BLaER1 treated with 17β-estradiol and CSF1 and Interleukin-3, amounts not matched to agents 10 nM and 100 nM (cell line): ENCODE data around the gene DDR2.
"Not testable (repeated sequence)": the region's sequence is repeated elsewhere in the genome, so short reads cannot be mapped to it uniquely, and the experiment has no call there.

ENCODE experiments used
- H3K27ac ChIP-seq, 11 experiments: shearing (Covaris generic); formaldehyde crosslinking; 2 replicates each; pipeline ENCODE4 v1.8.1; 2022
- H3K27me3 ChIP-seq, 11 experiments: shearing (Covaris generic); formaldehyde crosslinking; 2 replicates each; pipeline ENCODE4 v1.8.1; 2022
- H3K36me3 ChIP-seq, 11 experiments: shearing (Covaris generic); formaldehyde crosslinking; 2 replicates each; pipeline ENCODE4 v1.8.1; 2022
- H3K4me1 ChIP-seq, 10 experiments: shearing (Covaris generic); formaldehyde crosslinking; 2 replicates each; pipeline ENCODE4 v1.8.1; 2022
- H3K4me2 ChIP-seq, 11 experiments: shearing (Covaris generic); formaldehyde crosslinking; 2 replicates each; pipeline ENCODE4 v1.8.1; 2022
- H3K4me3 ChIP-seq, 10 experiments: shearing (Covaris generic); formaldehyde crosslinking; 2 replicates each; pipeline ENCODE4 v1.8.1; 2022
- H3K9ac ChIP-seq, 11 experiments: shearing (Covaris generic); formaldehyde crosslinking; 2 replicates each; pipeline ENCODE4 v1.8.1; 2022
- H3K9me3 ChIP-seq, 11 experiments: shearing (Covaris generic); formaldehyde crosslinking; replicated peaks in 1 of 11; 2 replicates each; pipeline ENCODE4 v1.8.1; 2022
- H4K20me1 ChIP-seq, 11 experiments: shearing (Covaris generic); formaldehyde crosslinking; 2 replicates each; pipeline ENCODE4 v1.8.1; 2022
- Cebpa-rat ChIP-seq, 11 experiments: shearing (Covaris generic); IDR thresholded peaks; 2 replicates each; pipeline ENCODE4 v1.8.1; 2022

The DDR2 gene

DNA sequence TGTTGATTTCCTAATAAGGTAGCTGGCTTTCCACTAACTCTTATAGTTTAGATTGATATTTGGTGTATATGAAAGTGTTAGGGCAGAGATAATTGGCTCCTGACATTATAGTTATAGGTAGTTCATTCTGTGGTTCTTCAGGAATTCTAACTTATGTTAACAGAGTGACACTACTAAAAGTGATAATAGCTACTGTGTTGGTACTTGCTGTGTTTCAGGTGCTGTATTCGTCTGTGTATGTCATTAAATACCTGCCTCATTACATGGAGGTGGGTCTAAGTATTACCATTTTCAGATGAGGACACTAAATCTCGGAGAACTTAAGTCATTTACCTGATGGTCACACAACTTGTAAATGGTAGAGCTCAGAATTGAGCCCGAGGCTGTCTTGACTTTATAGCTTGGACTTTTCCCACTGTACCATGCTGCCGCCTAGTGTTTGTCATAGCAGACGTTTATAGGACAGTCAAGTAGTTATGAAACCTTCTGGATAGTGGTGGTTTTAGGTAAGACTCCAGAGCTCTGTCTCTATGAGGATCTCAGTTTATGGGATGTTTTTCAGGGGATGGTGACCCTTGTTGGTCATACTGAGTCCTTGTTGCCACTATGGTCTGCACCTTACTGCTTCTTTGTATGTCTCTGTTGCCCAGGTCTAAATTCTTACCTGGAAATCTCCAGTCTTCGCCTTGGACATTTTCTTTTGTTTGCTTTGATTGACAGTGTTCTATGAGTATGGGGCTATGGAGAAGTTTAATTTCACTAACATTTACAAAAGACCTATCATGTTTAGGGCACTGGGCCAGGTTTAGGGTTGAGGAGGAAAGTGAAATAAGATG, 167.9 kb downstream of the DDR2 start:
- H3K27ac ChIP-seq, H3K4me1 ChIP-seq, H4K20me1 ChIP-seq, H3K9ac ChIP-seq, H3K4me2 ChIP-seq, H3K4me3 ChIP-seq, H3K9me3 ChIP-seq, H3K27me3 ChIP-seq: not testable (repeated sequence)
- peaks cover 28 to 75% (median 41%) of the 10 kb centered on the region in 11 experiments for H3K36me3 ChIP-seq

- H3K4me1 ChIP-seq, H3K9ac ChIP-seq: not testable (repeated sequence)
These were observed 175.2 kb downstream of the DDR2 start for GRCh38 chr1:162807503-162807902.

DNA sequence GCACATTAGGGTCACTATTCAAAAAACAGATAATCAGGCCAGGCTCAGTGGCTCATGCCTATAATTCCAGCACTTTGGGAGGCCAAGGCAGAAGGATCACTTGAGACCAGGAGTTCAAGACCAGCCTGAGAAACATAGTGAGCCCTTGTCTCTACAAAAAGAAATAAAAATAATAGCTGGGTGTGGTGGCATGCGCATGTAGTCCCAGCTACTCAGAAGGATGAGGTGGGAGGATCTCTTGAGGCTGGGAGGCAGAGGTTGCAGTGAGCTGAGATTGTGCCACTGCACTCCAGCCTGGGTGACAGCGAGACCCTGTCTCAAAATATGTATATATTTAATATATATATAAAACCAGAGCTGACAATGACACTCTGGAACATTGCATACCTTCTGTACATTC, 180.1 kb downstream of the DDR2 start:
- not testable (repeated sequence) for H3K4me3 ChIP-seq, H3K9ac ChIP-seq, H3K9me3 ChIP-seq, H3K4me2 ChIP-seq, H3K27me3 ChIP-seq, H4K20me1 ChIP-seq, H3K4me1 ChIP-seq, H3K27ac ChIP-seq
- peaks cover 0 to 17% (median 0%) of the 10 kb centered on the region in 11 experiments; a peak in 4 of 22 replicates for H3K36me3 ChIP-seq

More at GRCh38 chr1:162807503-162807902, 175.2 kb downstream of the DDR2 start:
- not testable (repeated sequence) for H3K27ac ChIP-seq, H3K27me3 ChIP-seq, H3K4me2 ChIP-seq, H3K4me3 ChIP-seq, H3K9me3 ChIP-seq, H4K20me1 ChIP-seq
- peaks cover 6 to 52% (median 21%) of the 10 kb centered on the region in 11 experiments; a peak in 21 of 22 replicates for H3K36me3 ChIP-seq

- not testable (repeated sequence) for H4K20me1 ChIP-seq, H3K4me2 ChIP-seq, H3K9ac ChIP-seq, H3K27me3 ChIP-seq, H3K4me1 ChIP-seq, H3K36me3 ChIP-seq, H3K4me3 ChIP-seq, H3K9me3 ChIP-seq, H3K27ac ChIP-seq
These were observed 185.9 kb downstream of the DDR2 start for GRCh38 chr1:162818136-162818535.

- not testable (repeated sequence) for H3K27me3 ChIP-seq, H3K9me3 ChIP-seq, H3K4me3 ChIP-seq, H4K20me1 ChIP-seq, H3K4me1 ChIP-seq, H3K36me3 ChIP-seq, H3K27ac ChIP-seq, H3K9ac ChIP-seq, H3K4me2 ChIP-seq
These were observed 186.4 kb downstream of the DDR2 start for GRCh38 chr1:162818666-162819065.

DNA sequence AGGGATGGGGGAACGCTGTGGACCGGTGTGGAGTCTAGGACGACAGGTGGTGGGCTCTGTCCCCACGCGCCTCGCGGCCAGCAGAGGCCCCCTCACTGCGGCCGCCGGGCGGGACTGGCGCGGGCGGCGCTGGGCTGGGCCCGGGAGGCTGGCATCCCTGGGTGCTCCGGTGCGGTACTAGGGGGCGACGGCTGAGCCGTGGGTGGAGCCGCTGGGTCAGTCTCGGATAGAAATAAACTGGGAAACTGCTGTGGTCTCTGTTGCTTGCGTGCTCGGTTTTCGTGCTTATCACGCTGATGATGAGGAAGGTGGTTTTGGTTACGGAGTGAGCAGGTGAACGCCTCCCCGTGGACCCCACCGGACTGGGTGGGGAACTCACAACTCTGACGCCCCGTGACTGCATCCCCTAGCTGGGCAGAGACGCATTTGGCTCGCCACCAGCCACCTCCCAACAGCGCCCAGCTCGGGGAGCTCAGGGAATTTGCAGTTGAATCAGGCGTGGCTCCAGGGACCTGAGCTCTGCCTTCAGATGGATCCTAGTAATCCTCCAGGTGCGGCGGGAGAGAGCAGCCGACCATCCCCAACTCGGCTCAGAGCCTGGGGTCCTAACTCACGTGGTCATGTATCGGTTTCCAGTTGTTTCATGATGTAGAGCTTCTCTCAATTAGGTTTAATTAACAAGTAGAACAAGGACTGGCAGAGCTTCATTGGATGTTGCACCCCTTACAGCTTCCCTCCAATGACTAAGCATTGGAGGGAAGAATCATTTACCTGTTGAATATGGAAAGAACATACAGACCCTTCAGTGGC, 190.3 kb downstream of the DDR2 start:
- Histone ChIP-seq H3K27ac (no peak overlapping the region), H3K9me3 (no peaks in the 10 kb centered on the region), H3K4me3 (no peak overlapping the region), H3K27me3 (no peaks in the 10 kb centered on the region), H3K9ac (no peak overlapping the region), H3K4me1 (no peaks in the 10 kb centered on the region), H3K36me3 (no peaks in the 10 kb centered on the region), H4K20me1 (no peaks in the 10 kb centered on the region), H3K4me2 (no peak overlapping the region)
- no peak for TF ChIP-seq Cebpa-rat (IDR thresholded peaks at IDR 0.05)

- H3K9me3 ChIP-seq, result no peaks in the 10 kb centered on the region
- H3K36me3 ChIP-seq, result no peaks in the 10 kb centered on the region
- no peaks in the 10 kb centered on the region for H3K27me3 ChIP-seq
- H3K27ac ChIP-seq, result no peak overlapping the region
- H3K9ac ChIP-seq, result no peak overlapping the region
- H3K4me3 ChIP-seq, result no peak overlapping the region
- no peak for TF ChIP-seq Cebpa-rat (IDR thresholded peaks at IDR 0.05)
- H3K4me2 ChIP-seq, result no peak overlapping the region
- H4K20me1 ChIP-seq, result no peaks in the 10 kb centered on the region
- H3K4me1 ChIP-seq, result no peaks in the 10 kb centered on the region
These were observed 191.0 kb downstream of the DDR2 start for GRCh38 chr1:162823231-162823630.

DNA sequence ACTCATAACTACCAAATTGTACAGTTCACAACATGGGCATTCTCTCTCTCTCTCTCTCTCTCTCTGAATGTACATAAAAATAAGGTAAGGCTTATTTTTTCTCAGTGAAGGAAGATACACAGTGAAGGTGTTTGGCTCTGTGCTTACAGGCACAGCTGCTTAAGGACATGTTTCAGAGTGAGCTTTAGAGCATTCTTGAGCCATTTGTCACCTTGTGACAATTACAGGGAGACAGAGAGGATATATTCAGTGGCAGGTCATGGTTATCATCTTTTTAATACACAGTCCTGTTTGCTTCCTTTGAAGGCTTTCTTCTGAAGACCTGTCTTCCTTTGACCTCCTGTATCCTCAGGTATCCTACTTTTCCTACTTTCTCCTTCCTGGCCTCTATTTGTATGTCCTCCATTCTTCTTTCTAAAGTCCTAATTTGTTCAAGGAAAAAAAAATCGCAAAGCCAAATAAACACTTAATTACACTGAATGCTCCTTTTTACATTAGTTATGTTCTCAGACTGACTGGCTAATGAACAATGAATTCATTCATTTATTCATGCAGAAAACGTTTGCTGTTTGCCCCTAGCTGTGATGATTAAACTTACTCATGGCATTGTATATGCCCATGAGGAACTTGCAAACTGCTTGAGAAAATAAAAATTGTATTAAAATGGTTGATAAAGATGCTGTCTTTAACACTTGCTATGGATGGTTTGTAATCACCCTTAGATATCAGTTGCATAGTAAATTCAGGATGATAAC, 191.7 kb downstream of the DDR2 start:
- Histone ChIP-seq H3K9me3 (no peaks in the 10 kb centered on the region), H3K9ac (no peak overlapping the region), H3K36me3 (no peaks in the 10 kb centered on the region), H3K27ac (no peak overlapping the region), H3K4me2 (no peak overlapping the region), H3K4me1 (no peaks in the 10 kb centered on the region), H4K20me1 (no peaks in the 10 kb centered on the region), H3K27me3 (no peaks in the 10 kb centered on the region), H3K4me3 (no peak overlapping the region)
- no peak for TF ChIP-seq Cebpa-rat (IDR thresholded peaks at IDR 0.05)

GRCh38 chr1:162829268-162829667, 197.0 kb downstream of the DDR2 start:
- Histone ChIP-seq H3K27ac (no peak overlapping the region), H3K4me3 (no peak overlapping the region), H3K27me3 (no peaks in the 10 kb centered on the region), H3K4me1 (no peaks in the 10 kb centered on the region), H3K9me3 (no peaks in the 10 kb centered on the region; a peak in 2 of 22 replicates), H3K9ac (no peak overlapping the region), H3K36me3 (no peaks in the 10 kb centered on the region), H3K4me2 (no peak overlapping the region), H4K20me1 (no peaks in the 10 kb centered on the region)
- TF ChIP-seq Cebpa-rat (IDR thresholded peaks at IDR 0.05), result no peak
